H1 (cell line): Measurements from ENCODE around the gene RTKN2. TPM values are rescaled to one million over a fixed set of nuclear protein-coding genes. Genes with fewer than 3 reads are reported as not detected.

Experiments used
- CTCF ChIA-PET: fragments of 300-600 bp; sonication (Branson Sonifier 250); formaldehyde crosslinking; loops from one replicate; lab custom pipeline; 2021; ENCODE audit not compliant: partially characterized antibody; lab: Charles Lee
- POLR2A ChIA-PET: fragments of 300-600 bp; sonication (Branson Sonifier 250); formaldehyde crosslinking; loops from one replicate; lab custom pipeline; 2021; ENCODE audit warnings: inconsistent platforms; ENCODE audit not compliant: partially characterized antibody; lab: Charles Lee
- DNase-seq, 2 experiments: peaks; one replicate each; pipeline versions ENCODE4 v3.0.0 to v3.0.0-alpha.2; 2010 to 2022; ENCODE audit warnings: low spot score in 2 of 2, low read depth in 1 of 2, mixed read lengths in 1 of 2
- FAIRE-seq: peaks from 2 replicates; lab custom pipeline; 2011; peaks lifted over from hg19 to GRCh38; lab: Jason Lieb, UNC
- H2AFZ ChIP-seq: 2 replicates; pipeline ENCODE4 v1.8.1; 2012; ENCODE audit warnings: low read length, inconsistent platforms
- H2AK5ac ChIP-seq: 2 replicates; pipeline ENCODE4 v1.6.1; 2013; ENCODE audit warnings: low read depth, low read length
- H2BK120ac ChIP-seq: replicated peaks from 2 replicates; pipeline ENCODE3; 2013; ENCODE audit warnings: low read depth, low read length, inconsistent platforms
- H2BK12ac ChIP-seq: 2 replicates; pipeline ENCODE4 v1.6.1; 2013; ENCODE audit warnings: low read depth, low read length
- H2BK15ac ChIP-seq: 2 replicates; pipeline ENCODE4 v1.6.1; 2013; ENCODE audit warnings: low read length
- H2BK20ac ChIP-seq: 2 replicates; pipeline ENCODE4 v1.6.1; 2013; ENCODE audit warnings: low read length
- H2BK5ac ChIP-seq: 2 replicates; pipeline ENCODE4 v1.6.1; 2013; ENCODE audit warnings: low read depth, low read length
- H3K14ac ChIP-seq: 2 replicates; pipeline ENCODE4 v1.6.1; 2013; ENCODE audit warnings: inconsistent platforms; ENCODE audit not compliant: insufficient read length
- H3K18ac ChIP-seq: 2 replicates; pipeline ENCODE4 v1.6.1; 2013; ENCODE audit warnings: low read length; ENCODE audit errors: extremely low read depth
- H3K23ac ChIP-seq: 2 replicates; pipeline ENCODE4 v1.6.1; 2013; ENCODE audit warnings: inconsistent platforms; ENCODE audit not compliant: insufficient read length
- H3K23me2 ChIP-seq: 2 replicates; pipeline ENCODE4 v1.6.1; 2013; ENCODE audit warnings: low read depth, low read length
- H3K27ac ChIP-seq: 2 replicates; pipeline ENCODE4 v1.6.1; 2011; ENCODE audit warnings: low read depth, low read length, inconsistent platforms
- H3K27me3 ChIP-seq, 4 experiments: replicated peaks in 1 of 4; 1 replicate in 1 of 4; 2 replicates in 3 of 4; pipeline versions ENCODE4 v1.6.1 to v1.8.1; 2011 to 2013; ENCODE audit warnings: low read length in 3 of 4, mild to moderate bottlenecking in 3 of 4, inconsistent platforms in 2 of 4, mixed read lengths in 2 of 4, moderate library complexity in 1 of 4; ENCODE audit not compliant: control insufficient read depth in 3 of 4, insufficient read depth in 3 of 4; ENCODE audit errors: extremely low read depth in 1 of 4
- H3K36me3 ChIP-seq, 4 experiments: 2 replicates each; pipeline versions ENCODE4 v1.6.1 to v1.8.1; 2011 to 2013; ENCODE audit warnings: mild to moderate bottlenecking in 4 of 4, low read length in 3 of 4, moderate library complexity in 2 of 4, control low read depth in 1 of 4, inconsistent platforms in 1 of 4; ENCODE audit not compliant: insufficient read depth in 4 of 4, control insufficient read depth in 2 of 4
- H3K4ac ChIP-seq: replicated peaks from 2 replicates; pipeline ENCODE3; 2013; ENCODE audit warnings: low read length, low read depth, mixed read lengths, inconsistent platforms; ENCODE audit not compliant: insufficient read length
- H3K4me1 ChIP-seq, 4 experiments: replicated peaks in 1 of 4; 1 replicate in 1 of 4; 2 replicates in 3 of 4; pipeline versions ENCODE4 v1.6.1 to v1.8.1; 2011 to 2013; ENCODE audit warnings: low read length in 3 of 4, inconsistent platforms in 2 of 4, mixed read lengths in 1 of 4; ENCODE audit not compliant: insufficient read depth in 4 of 4, control insufficient read depth in 3 of 4
- H3K4me2 ChIP-seq, 2 experiments: 2 replicates each; pipeline versions ENCODE4 v1.6.1 to v1.8.1; 2011 to 2013; ENCODE audit warnings: low read depth in 2 of 2, low read length in 2 of 2, control low read depth in 1 of 2, inconsistent platforms in 1 of 2, mild to moderate bottlenecking in 1 of 2; ENCODE audit not compliant: insufficient read depth in 1 of 2
- H3K4me3 ChIP-seq, 4 experiments: fragments of 200-600, 300-600 bp in 1 of 4; sonication (generic), shearing (Covaris generic), sonication (Bioruptor Twin) in 1 of 4; 2 replicates each; pipeline versions ENCODE4 v1.5.1 to v1.8.1; 2011 to 2016; ENCODE audit warnings: low read length in 4 of 4, low read depth in 3 of 4, control low read depth in 2 of 4, inconsistent platforms in 2 of 4, mild to moderate bottlenecking in 2 of 4, mixed read lengths in 1 of 4, moderate library complexity in 1 of 4; ENCODE audit not compliant: insufficient read depth in 2 of 4; ENCODE audit errors: extremely low read depth in 1 of 4
- H3K56ac ChIP-seq: replicated peaks from 2 replicates; pipeline ENCODE3; 2013; ENCODE audit warnings: low read depth, mild to moderate bottlenecking, mixed read lengths, low read length, inconsistent platforms; ENCODE audit not compliant: insufficient read length
- H3K79me1 ChIP-seq: 2 replicates; pipeline ENCODE4 v1.6.1; 2013; ENCODE audit warnings: low read depth, low read length, control low read depth
- H3K79me2 ChIP-seq, 2 experiments: 2 replicates each; pipeline versions ENCODE4 v1.6.1 to v1.8.1; 2012 to 2013; ENCODE audit warnings: low read length in 2 of 2, mild to moderate bottlenecking in 2 of 2, inconsistent platforms in 1 of 2; ENCODE audit not compliant: insufficient read depth in 2 of 2, control insufficient read depth in 1 of 2
- H3K9ac ChIP-seq, 4 experiments: replicated peaks in 1 of 4; 1 replicate in 1 of 4; 2 replicates in 3 of 4; pipeline versions ENCODE4 v1.6.1 to v1.8.1; 2011 to 2013; ENCODE audit warnings: low read depth in 3 of 4, low read length in 3 of 4, control low read depth in 2 of 4, mild to moderate bottlenecking in 2 of 4, moderate library complexity in 2 of 4, inconsistent platforms in 1 of 4; ENCODE audit errors: extremely low read depth in 1 of 4
- H3K9me3 ChIP-seq, 2 experiments: 2 replicates each; pipeline versions ENCODE4 v1.6.1 to v1.8.1; 2012 to 2013; ENCODE audit warnings: mild to moderate bottlenecking in 2 of 2, moderate library complexity in 2 of 2, control low read depth in 1 of 2, inconsistent platforms in 1 of 2, low read depth in 1 of 2, low read length in 1 of 2, mixed read lengths in 1 of 2; ENCODE audit not compliant: insufficient read depth in 2 of 2
- H4K20me1 ChIP-seq, 2 experiments: replicated peaks in 1 of 2; 2 replicates each; pipeline versions ENCODE3 to v1.8.1; 2011 to 2013; ENCODE audit warnings: inconsistent platforms in 2 of 2, low read length in 2 of 2, mild to moderate bottlenecking in 1 of 2; ENCODE audit not compliant: insufficient read depth in 2 of 2, control insufficient read depth in 1 of 2
- H4K5ac ChIP-seq: 2 replicates; pipeline ENCODE4 v1.6.1; 2013; ENCODE audit warnings: low read length, low read depth, mixed read lengths, inconsistent platforms; ENCODE audit not compliant: insufficient read length
- H4K8ac ChIP-seq: 2 replicates; pipeline ENCODE4 v1.8.0; 2013; ENCODE audit warnings: mild to moderate bottlenecking, moderate library complexity, low read length, inconsistent platforms; ENCODE audit not compliant: insufficient read depth; ENCODE audit errors: extremely low read depth
- H4K91ac ChIP-seq: replicated peaks from 2 replicates; pipeline ENCODE3; 2013; ENCODE audit warnings: low read length, mixed read lengths, inconsistent platforms; ENCODE audit not compliant: insufficient read length
- CBX8 ChIP-seq: fragments of 300-800, 300-1000 bp; sonication (generic); IDR thresholded peaks from 2 replicates; pipeline ENCODE4 v1.7.1; 2016; ENCODE audit warnings: low read depth, low read length, borderline replicate concordance
- CHD2 ChIP-seq: IDR thresholded peaks from 2 replicates; pipeline ENCODE4 v1.6.1; 2012; ENCODE audit warnings: low read length, improper control_type of control experiment
- E2F6 ChIP-seq: IDR thresholded peaks from 2 replicates; pipeline ENCODE4 v1.6.1; 2012; ENCODE audit warnings: inconsistent platforms
- FOSL1 ChIP-seq: IDR thresholded peaks from 2 replicates; pipeline ENCODE4 v1.6.1; 2011; ENCODE audit warnings: mild to moderate bottlenecking, low read depth, low read length, moderate library complexity; ENCODE audit not compliant: insufficient read depth
- PHF8 ChIP-seq: fragments of 200-600 bp; sonication (generic); conservative IDR thresholded peaks from 2 replicates; pipeline ENCODE4 v1.7.1; 2012; ENCODE audit warnings: low read depth, mild to moderate bottlenecking, inconsistent platforms, low read length, moderate library complexity
- RAD21 ChIP-seq, 2 experiments: IDR thresholded peaks in 1 of 2; conservative IDR thresholded peaks in 1 of 2; 2 replicates each; pipeline ENCODE4 v1.6.1; 2011; ENCODE audit warnings: low read depth in 2 of 2, low read length in 2 of 2, improper control_type of control experiment in 1 of 2, inconsistent platforms in 1 of 2, mild to moderate bottlenecking in 1 of 2, moderate library complexity in 1 of 2
- SIN3A ChIP-seq, 2 experiments: IDR thresholded peaks in 1 of 2; conservative IDR thresholded peaks in 1 of 2; 2 replicates each; pipeline ENCODE4 v1.6.1; 2011 to 2012; ENCODE audit warnings: low read length in 2 of 2, improper control_type of control experiment in 1 of 2, low read depth in 1 of 2, mild to moderate bottlenecking in 1 of 2
- USF2 ChIP-seq: IDR thresholded peaks from 2 replicates; pipeline ENCODE4 v1.6.1; 2011; ENCODE audit warnings: low read length, improper control_type of control experiment
- YY1 ChIP-seq: IDR thresholded peaks from 2 replicates; pipeline ENCODE4 v1.6.1; 2011; ENCODE audit warnings: low read depth, mild to moderate bottlenecking, low read length
- WGBS, 2 experiments: shearing (Covaris generic) in 1 of 2; methylation state at CpG; one replicate each; pipeline versions ENCODE4 v1.1.6 to v1.1.7; 2013 to 2015; ENCODE audit warnings: low lambda C conversion rate in 2 of 2, mixed read lengths in 2 of 2, inconsistent platforms in 1 of 2, low coverage in 1 of 2, missing lambda C conversion rate in 1 of 2; ENCODE audit not compliant: insufficient replicate concordance in 2 of 2, insufficient coverage in 1 of 2, insufficient read length in 1 of 2; ENCODE audit errors: extremely low coverage in 1 of 2, missing lambda C conversion rate in 1 of 2; 5-methylcytosine and 5-hydroxymethylcytosine counted together
- polyA plus RNA-seq, 7 experiments: library from polyadenylated mRNA; depleted of rRNA in 3 of 7; stranded (reverse) in 5 of 7; unstranded in 2 of 7; fragments of >200 nt in 5 of 7; fragments of 200-250 nt in 2 of 7; gene quantifications; 1 replicate in 5 of 7; 2 replicates in 1 of 7; 4 replicates in 1 of 7; pipeline versions ENCODE4 v1.2.1 to v1.2.3, GENCODE V29; 2011 to 2013; ENCODE audit warnings: missing spikeins in 2 of 7, mixed read lengths in 2 of 7
- total RNA-seq: library from RNA; stranded (reverse); fragmentation: NEBNext Ultra II Directional; extraction: Animal tissue kit (Norgen Biotek cat#: 25700); gene quantifications from 2 replicates; pipeline ENCODE4 v1.2.1, GENCODE V29; 2021

The RTKN2 gene
- total and polyA plus RNA-seq, 2 of the 8 experiments (the other 6 are each of a cell fraction or from before 2014, with no cell fraction given): 5.1 to 24.6 TPM

- CTCF ChIA-PET: no interaction called here
- H3K4me2 ChIP-seq: no peak overlapping the region
- FAIRE-seq (no peak), DNase-seq (no peak)
- no peaks in the 10 kb centered on the region for H3K36me3 ChIP-seq
- H2BK5ac ChIP-seq: no peak overlapping the region
- H3K79me2 ChIP-seq: no peaks in the 10 kb centered on the region
- no peaks in the 10 kb centered on the region for H3K23me2 ChIP-seq
- H2BK20ac ChIP-seq: no peak overlapping the region
- H2BK120ac ChIP-seq: no peak overlapping the region
- POLR2A ChIA-PET: no interaction called here
- H2AK5ac ChIP-seq: no peak overlapping the region
- TF ChIP-seq USF2 (no peak), E2F6 (no peak), YY1 (no peak), FOSL1 (no peak), RAD21 (IDR thresholded peaks at IDR 0.05 in 1 of 2, conservative IDR thresholded peaks at IDR 0.05 in 1 of 2; ENCODE audit: low read depth in 2 of 2, low read length in 2 of 2) (no peak), CHD2 (no peak), CBX8 (no peak), PHF8 (no peak), SIN3A (conservative IDR thresholded peaks at IDR 0.05 in 1 of 2, IDR thresholded peaks at IDR 0.05 in 1 of 2; ENCODE audit: low read depth in 1 of 2, low read length in 2 of 2) (no peak)
- no peak overlapping the region for H3K9ac ChIP-seq
- no peak overlapping the region for H3K4ac ChIP-seq
- H3K23ac ChIP-seq: no peak overlapping the region
- H3K4me1 ChIP-seq: no peaks in the 10 kb centered on the region
- H3K18ac ChIP-seq: no peak overlapping the region
- no peak overlapping the region for H3K27ac ChIP-seq
- H3K14ac ChIP-seq: no peak overlapping the region
- no peak overlapping the region for H2BK12ac ChIP-seq
- H4K8ac ChIP-seq: no peak overlapping the region
- WGBS, 2 experiments: 75% methylated on average over 5 of the region's 5 CpGs; no CpG with 5 or more reads in 1 of the 2 experiments
- H4K91ac ChIP-seq: no peak overlapping the region
- no peak overlapping the region for H3K56ac ChIP-seq
- H4K20me1 ChIP-seq: peaks cover 0 to 1% of the 10 kb centered on the region in 2 experiments
- H2BK15ac ChIP-seq: no peak overlapping the region
- no peak overlapping the region for H4K5ac ChIP-seq
- H3K27me3 ChIP-seq: no peaks in the 10 kb centered on the region
- H3K9me3 ChIP-seq: peaks cover 0 to 2% of the 10 kb centered on the region in 2 experiments; a peak in 1 of 4 replicates
- H3K4me3 ChIP-seq: no peak overlapping the region
- no peak overlapping the region for H2AFZ ChIP-seq
- no peaks in the 10 kb centered on the region for H3K79me1 ChIP-seq
These were observed 29.2 kb upstream of the RTKN2 start for GRCh38 chr10:62297857-62298256.
